Mononuclear cell (primary cell): ENCODE measurements around the gene NUDT8. TPM values are rescaled to one million over a fixed set of nuclear protein-coding genes. Genes with fewer than 3 reads are reported as not detected.
"Not testable (repeated sequence)": the region's sequence is repeated elsewhere in the genome, so short reads cannot be mapped to it uniquely, and the experiment has no call there.

Experiments used
- H3K27me3 ChIP-seq: 2 replicates; pipeline ENCODE4 v1.6.0; 2011; ENCODE audit warnings: low read length, control low read depth; ENCODE audit not compliant: insufficient read depth
- H3K4me1 ChIP-seq: 2 replicates; pipeline ENCODE4 v1.5.1; 2011; ENCODE audit warnings: mild to moderate bottlenecking, low read length, control low read depth; ENCODE audit not compliant: insufficient read depth
- H3K4me3 ChIP-seq: 2 replicates; pipeline ENCODE4 v1.5.1; 2011; ENCODE audit warnings: mild to moderate bottlenecking, low read length, moderate library complexity
- H3K9me3 ChIP-seq: 2 replicates; pipeline ENCODE4 v1.5.1; 2011; ENCODE audit warnings: low read depth, mild to moderate bottlenecking, control low read depth, low read length
- total RNA-seq: library from RNA; depleted of rRNA; stranded (reverse); fragments of >200 nt; gene quantifications from one replicate; pipeline ENCODE4 v1.2.3, GENCODE V29; 2012

Gene NUDT8
- total RNA-seq, 1 donor: 2.3 TPM

- no peak within 1 kb of the TSS for H3K4me3 ChIP-seq
- H3K9me3 ChIP-seq: no peaks in the 10 kb centered on the region
- no peaks in the 10 kb centered on the region for H3K27me3 ChIP-seq
- H3K4me1 ChIP-seq: no peaks in the 10 kb centered on the region
Observed at GRCh38 chr11:67639438-67639859, 9.7 kb upstream of the NUDT8 start, which contains the start of gene TBX10. Gene TBX10 (minus strand): TSS chr11:67639763. CDS start chr11:67639472, 291 bp downstream.

- Histone ChIP-seq H3K9me3 (no peaks in the 10 kb centered on the region), H3K27me3 (no peaks in the 10 kb centered on the region), H3K4me1 (no peaks in the 10 kb centered on the region), H3K4me3 (no peak overlapping the region)
Observed at GRCh38 chr11:67638535-67639437, 9.0 kb upstream of the NUDT8 start.

- not testable (repeated sequence) for H3K27me3 ChIP-seq, H3K9me3 ChIP-seq, H3K4me1 ChIP-seq, H3K4me3 ChIP-seq
Observed at GRCh38 chr11:67637441-67637840, 7.7 kb upstream of the NUDT8 start.

GRCh38 chr11:67636962-67637361 lies 7.2 kb upstream of the NUDT8 start:
- Histone ChIP-seq H3K4me1 (no peaks in the 10 kb centered on the region), H3K9me3 (no peaks in the 10 kb centered on the region), H3K4me3 (no peak overlapping the region), H3K27me3 (no peaks in the 10 kb centered on the region)

- H3K27me3 ChIP-seq: no peaks in the 10 kb centered on the region
- H3K4me1 ChIP-seq: peaks cover 10% of the 10 kb centered on the region
- H3K4me3 ChIP-seq: no peak overlapping the region
- H3K9me3 ChIP-seq: no peaks in the 10 kb centered on the region
Observed at GRCh38 chr11:67635231-67635521, 5.4 kb upstream of the NUDT8 start.

- H3K4me1 ChIP-seq: peaks cover 11% of the 10 kb centered on the region
- no peaks in the 10 kb centered on the region for H3K9me3 ChIP-seq
- H3K4me3 ChIP-seq: no peak overlapping the region
- no peaks in the 10 kb centered on the region for H3K27me3 ChIP-seq
Observed at GRCh38 chr11:67634366-67635230, 4.9 kb upstream of the NUDT8 start.

- no peaks in the 10 kb centered on the region for H3K27me3 ChIP-seq
- no peaks in the 10 kb centered on the region for H3K9me3 ChIP-seq
- no peak overlapping the region for H3K4me3 ChIP-seq
- peaks cover 19% of the 10 kb centered on the region for H3K4me1 ChIP-seq
Observed at GRCh38 chr11:67633758-67634365, 4.1 kb upstream of the NUDT8 start.

- H3K4me1 ChIP-seq: peaks cover 21% of the 10 kb centered on the region
- H3K4me3 ChIP-seq: no peak overlapping the region
Observed at GRCh38 chr11:67632982-67633755, 3.4 kb upstream of the NUDT8 start.

GRCh38 chr11:67632175-67632981 lies 2.6 kb upstream of the NUDT8 start:
- Histone ChIP-seq H3K27me3 (no peaks in the 10 kb centered on the region), H3K4me1 (peaks cover 21% of the 10 kb centered on the region), H3K9me3 (no peaks in the 10 kb centered on the region), H3K4me3 (no peak overlapping the region)

More at GRCh38 chr11:67632982-67633755, 3.4 kb upstream of the NUDT8 start:
- H3K9me3 ChIP-seq: no peaks in the 10 kb centered on the region
- no peaks in the 10 kb centered on the region for H3K27me3 ChIP-seq

- Histone ChIP-seq H3K9me3 (no peaks in the 10 kb centered on the region), H3K4me1 (peaks cover 21% of the 10 kb centered on the region), H3K4me3 (no peak overlapping the region), H3K27me3 (no peaks in the 10 kb centered on the region)
Observed at GRCh38 chr11:67631853-67632174, 2.1 kb upstream of the NUDT8 start.

- Histone ChIP-seq H3K9me3 (no peaks in the 10 kb centered on the region), H3K4me1 (peaks cover 21% of the 10 kb centered on the region), H3K27me3 (no peaks in the 10 kb centered on the region), H3K4me3 (no peak overlapping the region)
Observed at GRCh38 chr11:67631411-67631810, 1.7 kb upstream of the NUDT8 start.

GRCh38 chr11:67630943-67631331 lies 1.2 kb upstream of the NUDT8 start:
- peak overlapping the region; percentile 53 for H3K4me3 ChIP-seq
- no peaks in the 10 kb centered on the region for H3K9me3 ChIP-seq
- H3K27me3 ChIP-seq: no peaks in the 10 kb centered on the region
- H3K4me1 ChIP-seq: peaks cover 21% of the 10 kb centered on the region

- H3K27me3 ChIP-seq: no peaks in the 10 kb centered on the region
- peak overlapping the region; percentile 53 for H3K4me3 ChIP-seq
- no peaks in the 10 kb centered on the region for H3K9me3 ChIP-seq
- peaks cover 21% of the 10 kb centered on the region for H3K4me1 ChIP-seq
Observed at GRCh38 chr11:67630228-67630942, 648 bp upstream of the NUDT8 start.
